NCI-H187 (cell line): ENCODE data around the gene TMEM92.

Source experiments
- DNase-seq, 2 experiments: peaks; one replicate each; lab custom pipeline; 2025; lab: John Stamatoyannopoulos, UW

Gene TMEM92

GRCh38 chr17:50274142-50274896, at the start of gene TMEM92:
Gene TMEM92 (plus strand): TSS chr17:50274466. CDS start chr17:50274502, 36 bp downstream.
- DNase-seq, result no peak

GRCh38 chr17:50225701-50226240, 48.5 kb upstream of the TMEM92 start:
- no peak for DNase-seq

DNA sequence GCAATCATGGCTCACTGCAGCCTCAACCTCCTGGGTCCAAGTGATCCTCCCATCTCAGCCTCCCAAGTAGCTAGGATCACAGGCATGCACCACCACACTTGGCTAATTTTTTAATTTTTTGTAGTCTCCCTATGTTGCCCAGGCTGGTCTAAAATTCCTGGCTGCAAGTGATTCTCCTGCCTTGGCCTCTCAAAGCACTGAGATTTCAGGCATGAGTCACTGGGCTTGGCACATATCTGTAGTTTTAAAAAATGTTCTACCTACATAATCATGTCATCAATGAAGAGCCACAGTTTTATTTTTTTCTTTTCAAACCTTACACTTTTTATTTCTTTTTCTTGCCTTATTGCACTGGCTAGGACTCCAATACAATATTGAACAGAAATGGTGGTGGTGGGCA, 39.7 kb upstream of the TMEM92 start:
- DNase-seq, result no peak

DNA sequence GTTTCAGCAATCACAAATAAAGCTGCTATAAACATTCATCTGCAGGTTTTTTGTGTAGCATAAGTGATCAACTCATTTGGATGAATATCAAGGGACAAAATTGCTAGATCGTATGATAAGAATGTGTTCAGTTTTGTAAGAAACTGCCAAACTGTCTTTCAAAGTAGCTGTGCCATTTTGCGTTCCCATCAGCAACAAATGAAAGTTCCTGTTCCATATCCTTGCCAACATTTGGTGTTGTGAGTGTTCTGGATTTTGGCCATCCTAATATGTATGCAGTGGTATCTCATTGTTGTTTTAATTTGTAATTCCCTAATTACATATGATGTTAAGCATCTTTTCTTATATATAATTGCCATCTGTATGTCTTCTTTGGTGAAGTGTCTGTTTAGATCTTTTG, 36.4 kb upstream of the TMEM92 start:
- no peak for DNase-seq

- DNase-seq, result no peak
Measured at GRCh38 chr17:50238601-50239280, 35.5 kb upstream of the TMEM92 start.

DNA sequence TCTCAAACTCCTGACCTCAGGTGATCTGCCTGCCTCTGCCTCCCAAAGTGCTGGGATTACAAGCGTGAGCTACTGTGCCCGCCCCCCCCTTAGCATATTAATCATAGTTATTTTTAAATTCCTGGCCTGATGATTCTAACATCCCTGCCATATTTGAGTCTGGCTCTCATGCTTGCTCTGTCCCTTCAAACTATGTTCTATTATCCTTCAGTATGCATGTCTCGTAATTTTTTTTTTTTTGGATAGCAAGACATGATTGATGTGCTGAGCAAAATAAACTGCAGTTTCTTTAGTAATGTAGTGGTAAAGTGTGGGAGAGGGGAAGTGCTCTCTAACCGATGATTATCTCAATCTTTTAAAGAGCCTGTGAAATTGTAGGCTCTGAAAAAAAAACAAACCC, 34.3 kb upstream of the TMEM92 start:
- DNase-seq, result no peak

DNA sequence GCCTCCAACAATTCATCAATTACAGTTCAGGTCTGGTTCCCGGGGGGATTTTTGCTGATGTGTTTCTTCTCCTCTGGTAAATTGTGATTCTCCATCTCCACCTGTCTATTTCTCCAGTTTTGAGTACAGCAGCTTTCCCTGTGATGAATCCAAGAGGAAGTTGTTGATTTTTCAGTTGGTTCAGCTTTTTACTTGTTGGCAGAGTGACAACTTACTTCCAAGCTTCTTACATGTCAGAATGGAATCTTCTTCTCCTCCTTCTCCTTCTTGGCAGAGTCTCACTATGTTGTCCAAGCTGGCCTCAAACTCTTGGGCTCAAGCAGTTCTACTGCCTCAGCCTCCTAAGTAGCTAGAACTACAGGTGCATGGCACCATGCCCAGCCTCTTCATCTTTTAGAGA, 33.4 kb upstream of the TMEM92 start:
- DNase-seq, result no peak

DNA sequence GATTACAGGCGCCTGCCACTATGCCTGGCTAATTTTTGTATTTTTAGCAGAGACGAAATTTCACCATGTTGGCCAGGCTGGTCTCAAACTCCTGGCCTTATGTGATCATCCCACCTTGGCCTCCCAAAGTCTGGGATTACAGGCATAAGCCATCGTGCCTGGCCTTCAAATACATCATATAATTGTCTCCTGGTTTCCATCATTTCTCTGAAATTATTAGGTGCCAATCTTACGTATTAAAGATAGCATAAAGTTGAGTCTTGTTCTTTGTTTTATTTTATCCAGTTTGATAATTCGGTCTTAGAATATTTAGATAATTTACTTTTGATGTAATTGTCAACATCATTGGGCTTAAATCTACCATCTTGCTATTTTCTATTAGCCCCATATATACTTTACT, 32.8 kb upstream of the TMEM92 start:
- DNase-seq, result no peak

GRCh38 chr17:50244771-50245170, 29.5 kb upstream of the TMEM92 start:
- DNase-seq, result no peak

DNA sequence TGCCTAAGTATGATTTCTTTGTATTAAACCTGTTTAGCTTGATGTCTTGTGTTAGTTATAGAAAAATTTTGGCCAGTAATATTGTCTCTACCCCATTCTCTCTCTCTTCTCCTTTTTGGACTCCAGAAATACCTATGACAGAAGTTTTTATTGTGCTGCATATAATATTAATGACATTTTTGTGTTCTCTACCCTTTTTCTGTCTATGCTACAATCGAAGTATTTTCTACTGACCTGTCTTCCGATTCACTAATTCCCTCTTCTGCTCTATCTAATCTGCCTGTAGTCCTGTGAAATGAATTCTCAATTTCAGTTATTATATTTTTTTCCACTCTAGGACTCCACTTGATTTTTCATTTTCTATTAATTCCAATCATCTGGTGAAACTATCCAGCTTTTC, 26.0 kb upstream of the TMEM92 start:
- DNase-seq, result no peak

- no peak for DNase-seq
Measured at GRCh38 chr17:50252781-50253180, 21.5 kb upstream of the TMEM92 start.

GRCh38 chr17:50255766-50256635, 18.3 kb upstream of the TMEM92 start:
- no peak for DNase-seq

GRCh38 chr17:50256826-50257618, 17.2 kb upstream of the TMEM92 start:
- DNase-seq, result no peak

- DNase-seq, result no peak
Measured at GRCh38 chr17:50257676-50258224, 16.5 kb upstream of the TMEM92 start.

GRCh38 chr17:50258647-50259476, 15.4 kb upstream of the TMEM92 start:
- no peak for DNase-seq

DNA sequence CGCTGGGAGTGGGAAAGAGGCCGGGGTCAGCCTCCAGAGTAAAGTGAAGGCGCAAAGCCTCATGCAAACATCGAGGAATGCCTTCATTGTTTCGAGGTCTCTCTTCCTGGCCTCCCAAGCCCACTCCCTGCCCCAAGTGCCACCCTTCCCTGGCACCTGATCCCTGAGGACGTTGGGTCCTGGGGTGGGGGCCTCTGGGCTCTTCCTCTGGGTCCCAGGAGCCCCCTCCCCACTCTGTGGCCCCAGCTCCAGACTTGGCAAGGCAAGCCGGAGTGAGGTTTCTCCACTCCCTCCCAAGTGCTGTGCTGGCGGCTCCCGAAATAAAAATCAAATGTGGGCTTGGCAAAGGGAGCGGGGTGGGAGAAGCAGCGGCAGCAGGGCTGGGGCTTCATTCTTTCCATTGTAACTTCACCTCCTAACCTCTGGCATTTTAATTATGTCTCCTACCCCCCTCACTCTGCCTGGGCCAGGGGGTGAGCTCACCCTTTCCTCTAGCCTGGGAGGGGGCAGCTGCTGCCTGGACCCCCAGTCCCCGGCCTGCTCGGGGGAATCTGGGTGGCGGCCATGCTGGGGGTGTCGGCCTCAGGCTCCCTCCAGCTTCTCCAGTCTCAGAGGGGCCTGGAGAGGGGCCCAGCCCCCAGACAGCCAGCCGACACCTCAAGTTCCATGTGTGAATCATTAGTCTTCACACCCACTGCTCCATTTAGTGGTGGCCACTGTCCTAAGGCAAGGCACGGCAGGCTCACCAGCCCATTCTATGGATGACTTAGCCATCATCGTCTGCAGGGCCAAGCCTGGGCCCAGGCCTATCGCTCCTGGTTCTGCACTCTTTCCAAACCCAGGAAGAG, 14.6 kb upstream of the TMEM92 start:
- DNase-seq, result no peak

GRCh38 chr17:50260501-50260911, 13.8 kb upstream of the TMEM92 start:
- DNase-seq, result no peak

DNA sequence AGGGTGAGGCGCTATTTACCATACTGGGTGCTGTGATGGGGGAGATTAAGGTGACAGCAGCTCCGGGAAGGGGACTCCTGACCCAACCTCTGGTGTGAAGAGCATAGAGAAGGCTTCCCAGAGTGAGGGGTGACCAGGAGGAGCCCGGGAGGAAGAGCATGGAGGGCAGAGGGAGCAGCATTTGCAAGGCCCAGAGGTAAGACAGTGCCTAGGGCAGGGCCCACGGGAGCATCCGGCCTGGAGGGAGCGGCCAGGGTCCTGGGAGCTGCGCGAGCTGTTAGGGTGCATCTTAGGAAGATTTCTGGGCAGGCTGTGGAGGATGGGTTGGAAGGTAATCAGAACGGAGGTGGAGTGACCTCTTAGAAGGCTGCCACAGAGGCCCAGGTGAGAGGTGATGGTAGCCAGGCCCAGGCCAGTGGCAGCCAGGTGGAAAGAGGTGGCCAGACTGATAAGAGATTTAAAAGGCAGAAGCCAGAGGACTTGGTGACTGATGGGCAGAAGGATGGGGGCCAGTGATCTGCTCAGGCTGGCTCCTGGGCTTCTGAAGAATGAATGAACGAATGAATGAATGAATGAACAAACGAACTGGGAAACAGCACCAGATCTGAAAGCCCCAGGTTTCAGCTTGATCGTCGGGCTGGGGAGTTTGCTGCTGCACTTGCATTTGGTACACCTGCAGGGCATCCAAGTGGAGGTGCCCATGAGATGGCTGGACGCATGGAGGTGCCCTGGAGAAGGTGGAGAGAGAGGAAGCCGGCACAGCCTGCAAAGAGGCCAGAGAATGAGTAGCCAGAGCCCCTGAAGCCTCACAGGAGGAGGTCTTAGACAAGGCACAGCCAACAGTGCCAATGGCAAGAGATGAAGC, 13.0 kb upstream of the TMEM92 start:
- DNase-seq, result no peak
